ENCODE data around the gene FBXO46. TPM values are rescaled to one million over a fixed set of nuclear protein-coding genes. Genes with fewer than 3 reads are reported as not detected.
"Not testable (repeated sequence)": the region's sequence is repeated elsewhere in the genome, so short reads cannot be mapped to it uniquely, and the experiment has no call there.

Gene FBXO46
- total RNA-seq, 2 experiments from 2014 or later, result 32.6 to 33.9 TPM

DNA sequence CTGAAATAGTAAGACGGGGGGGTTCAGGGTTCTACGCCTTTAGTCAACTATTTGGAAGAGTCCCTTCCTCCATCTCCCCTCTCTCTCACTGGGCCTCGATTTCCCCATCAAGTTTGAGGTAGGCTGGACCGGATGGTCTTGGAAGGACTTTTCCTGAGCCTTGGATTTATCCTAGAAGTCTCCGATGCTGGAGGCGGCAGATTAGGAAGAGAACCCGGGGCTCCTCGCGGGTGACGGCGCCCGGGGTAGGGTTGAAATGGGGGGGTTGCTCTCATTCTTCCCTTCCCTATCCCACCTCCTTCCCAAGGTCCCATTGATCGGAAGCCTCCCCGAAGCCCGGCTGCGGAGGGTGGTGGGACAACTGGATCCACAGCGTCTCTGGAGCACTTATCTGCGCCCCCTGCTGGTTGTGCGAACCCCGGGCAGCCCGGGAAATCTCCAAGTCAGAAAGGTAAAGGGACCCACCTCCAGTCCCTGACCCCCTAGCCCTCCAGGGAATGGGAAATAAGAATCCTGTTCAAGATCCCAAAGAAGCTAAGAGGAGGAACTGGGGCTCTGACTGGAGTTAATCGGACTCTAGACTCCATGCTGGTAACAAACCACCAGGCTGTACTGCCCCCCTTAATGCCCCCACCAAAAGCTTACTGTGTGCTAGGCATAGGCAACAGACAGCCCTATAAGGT lies 37.4 kb downstream of the FBXO46 start:
- Mint-ChIP-seq H3K27me3 (ENCODE audit: low read depth) (no peaks in the 10 kb centered on the region), H3K4me3 (peak overlapping the region; percentile 91), H3K27ac (peak overlapping the region; percentile 95), H3K36me3 (ENCODE audit: low read depth) (peaks cover 31% of the 10 kb centered on the region), H3K4me1 (ENCODE audit: low read depth) (peaks cover 20% of the 10 kb centered on the region), H3K9me3 (ENCODE audit: insufficient read depth) (no peaks in the 10 kb centered on the region)
- ChIA-PET POLR2A (interaction anchor here (0.7 to 2.1 kb wide), 7 partner anchors 10 to 271 kb away, joined by 3 to 11 read pairs (median 4); no protein-coding TSS in a partner anchor), CTCF (interaction anchor here (0.7 to 6.7 kb wide), 45 partner anchors 9 to 1095 kb away, joined by 3 to 116 read pairs (median 5); partner anchors contain the start of genes DMWD, FBXO46, FOXA3 and GIPR)
- ATAC-seq, result no peak
- DNase-seq, result peak; percentile 84

DNA sequence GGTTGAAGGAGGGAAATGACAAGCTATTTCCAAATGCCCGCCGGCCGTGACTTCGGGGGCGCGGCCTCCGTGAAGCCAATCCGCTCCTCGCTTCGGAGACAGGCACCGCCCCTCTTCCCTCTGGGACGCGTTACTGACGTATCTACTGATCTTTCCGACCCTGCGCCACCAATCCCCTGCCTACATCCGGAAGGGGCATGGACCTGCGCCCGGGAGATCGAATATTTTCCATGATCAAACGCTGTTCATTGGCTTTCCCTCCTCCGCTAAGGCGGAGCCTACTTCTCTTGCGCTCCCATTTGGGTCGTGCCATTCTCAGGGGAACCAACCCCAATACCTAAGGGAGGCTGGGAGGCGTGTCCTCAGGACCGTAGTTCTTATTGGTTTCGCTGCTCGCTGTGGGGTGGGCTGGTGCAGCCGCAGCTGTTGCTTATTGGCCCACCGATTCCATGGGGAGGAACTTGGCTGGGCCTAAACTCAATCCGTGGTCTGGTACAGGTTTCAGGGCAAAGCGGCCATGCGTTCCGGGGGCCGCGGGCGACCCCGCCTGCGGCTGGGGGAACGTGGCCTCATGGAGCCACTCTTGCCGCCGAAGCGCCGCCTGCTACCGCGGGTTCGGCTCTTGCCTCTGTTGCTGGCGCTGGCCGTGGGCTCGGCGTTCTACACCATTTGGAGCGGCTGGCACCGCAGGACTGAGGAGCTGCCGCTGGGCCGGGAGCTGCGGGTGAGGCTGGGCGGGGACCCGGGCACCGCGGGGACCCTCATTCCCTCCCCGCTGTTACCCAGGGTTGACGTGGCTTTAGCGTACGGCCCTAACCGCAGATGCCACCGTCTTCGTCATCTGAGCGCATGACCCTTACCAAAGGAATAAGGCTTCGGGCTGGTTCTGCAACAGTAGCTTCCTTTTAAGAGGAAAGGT lies 38.2 kb downstream of the FBXO46 start, which contains the start of gene QPCTL:
Gene QPCTL, plus strand, starts transcription at position 480 of the 919 bp plus-strand sequence. Its CDS starts 38 bp downstream, at position 518.
- H3K27ac Mint-ChIP-seq, result peak within 1 kb of the TSS; percentile 95
- ChIA-PET CTCF (interaction anchor here (0.6 to 6.7 kb wide), 43 partner anchors 8 to 1096 kb away, joined by 3 to 116 read pairs (median 5); partner anchors contain the start of genes DMWD, FBXO46, FOXA3 and GIPR), POLR2A (interaction anchor here (0.5 to 2.1 kb wide), 16 partner anchors 11 to 1103 kb away, joined by 3 to 11 read pairs (median 4); partner anchors contain the start of genes FBXO46 and SIX5)
- H3K36me3 Mint-ChIP-seq (ENCODE audit: low read depth), result peaks cover 36% of the 10 kb centered on the region
- no peaks in the 10 kb centered on the region for H3K27me3 Mint-ChIP-seq (ENCODE audit: low read depth)
- ATAC-seq (peak; percentile 95), DNase-seq (peak; percentile 99)
- H3K9me3 Mint-ChIP-seq (ENCODE audit: insufficient read depth), result no peaks in the 10 kb centered on the region
- H3K4me3 Mint-ChIP-seq, result peak within 1 kb of the TSS; percentile 91
- peaks cover 20% of the 10 kb centered on the region for H3K4me1 Mint-ChIP-seq (ENCODE audit: low read depth)

DNA sequence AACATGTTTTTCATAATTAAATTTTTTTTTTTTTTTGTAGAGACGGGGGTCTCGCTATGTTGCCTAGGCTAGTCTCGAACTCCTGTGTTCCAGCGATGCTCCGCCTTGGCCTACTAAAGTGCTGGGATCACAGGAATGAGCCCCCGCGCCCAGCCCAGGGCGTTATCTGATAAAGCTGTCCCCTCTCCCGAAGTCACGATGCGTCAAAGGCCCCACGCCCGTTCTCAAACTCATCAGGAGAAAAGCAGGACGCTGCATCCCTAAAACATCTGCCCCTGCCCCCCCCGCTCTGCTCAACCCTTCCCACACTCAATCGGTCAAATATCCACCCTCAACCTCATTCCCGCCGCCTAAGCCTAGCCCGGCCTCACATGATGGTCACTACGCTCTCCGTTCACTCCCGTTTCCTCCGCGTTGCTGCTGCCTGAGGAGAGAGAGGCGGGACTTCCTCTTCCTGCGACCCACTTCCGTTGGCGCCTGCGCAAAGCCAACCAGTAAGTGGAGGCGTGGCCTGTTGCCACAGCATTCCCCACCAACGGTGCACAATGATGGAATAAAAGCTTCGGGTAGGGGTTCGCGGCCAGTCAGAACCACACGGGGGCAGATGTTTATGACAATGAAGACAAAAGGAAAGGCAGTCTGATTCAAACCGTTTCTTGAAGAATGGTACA lies 39.0 kb downstream of the FBXO46 start, which contains the start of gene SNRPD2:
Gene SNRPD2, minus strand, starts transcription at position 438 of the 671 bp plus-strand sequence. Its CDS starts 65 bp downstream, at position 373.
- ATAC-seq (peak; percentile 52), DNase-seq (peak; percentile 95)
- CTCF ChIA-PET, result interaction anchor here (1.0 to 6.7 kb wide), 33 partner anchors 12 to 1097 kb away, joined by 3 to 116 read pairs (median 7); partner anchors contain the start of genes DMWD, FBXO46, FOXA3 and GIPR
- Mint-ChIP-seq H3K27me3 (ENCODE audit: low read depth) (no peaks in the 10 kb centered on the region), H3K36me3 (ENCODE audit: low read depth) (peaks cover 40% of the 10 kb centered on the region), H3K4me3 (peak within 1 kb of the TSS; percentile 91), H3K9me3 (ENCODE audit: insufficient read depth) (no peaks in the 10 kb centered on the region), H3K4me1 (ENCODE audit: low read depth) (peaks cover 21% of the 10 kb centered on the region), H3K27ac (peak within 1 kb of the TSS; percentile 95)
- POLR2A ChIA-PET, result interaction anchor here (0.5 to 2.1 kb wide), 17 partner anchors 8 to 1104 kb away, joined by 3 to 11 read pairs (median 4); partner anchors contain the start of genes FBXO46 and SIX5

DNA sequence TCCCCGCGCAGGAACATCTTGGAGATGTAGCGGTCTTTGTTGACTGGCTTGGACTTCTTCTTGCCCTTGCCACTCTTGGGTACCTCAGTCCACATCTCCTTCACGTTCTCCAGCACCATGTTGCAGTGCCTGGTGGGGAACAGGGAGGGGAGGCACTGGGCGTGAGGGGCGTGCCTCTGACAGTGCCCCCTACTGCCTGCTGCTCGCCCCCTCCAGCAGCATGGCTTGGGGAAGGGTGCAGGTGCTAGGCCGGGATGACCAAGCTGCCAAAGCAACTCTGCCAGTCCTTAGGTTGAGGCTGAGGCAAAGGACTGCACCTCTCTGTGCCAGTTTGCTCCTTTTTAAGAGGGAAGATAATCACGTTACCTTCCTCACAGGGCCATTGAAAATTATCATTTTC lies 43.1 kb downstream of the FBXO46 start:
- ChIA-PET CTCF (no interaction called here), POLR2A (no interaction called here)
- Mint-ChIP-seq H3K27me3 (ENCODE audit: low read depth) (no peaks in the 10 kb centered on the region), H3K36me3 (ENCODE audit: low read depth) (peaks cover 47% of the 10 kb centered on the region), H3K4me1 (ENCODE audit: low read depth) (peaks cover 12% of the 10 kb centered on the region), H3K9me3 (ENCODE audit: insufficient read depth) (no peaks in the 10 kb centered on the region), H3K27ac (no peak overlapping the region), H3K4me3 (no peak overlapping the region)
- DNase-seq (no peak), ATAC-seq (no peak)

DNA sequence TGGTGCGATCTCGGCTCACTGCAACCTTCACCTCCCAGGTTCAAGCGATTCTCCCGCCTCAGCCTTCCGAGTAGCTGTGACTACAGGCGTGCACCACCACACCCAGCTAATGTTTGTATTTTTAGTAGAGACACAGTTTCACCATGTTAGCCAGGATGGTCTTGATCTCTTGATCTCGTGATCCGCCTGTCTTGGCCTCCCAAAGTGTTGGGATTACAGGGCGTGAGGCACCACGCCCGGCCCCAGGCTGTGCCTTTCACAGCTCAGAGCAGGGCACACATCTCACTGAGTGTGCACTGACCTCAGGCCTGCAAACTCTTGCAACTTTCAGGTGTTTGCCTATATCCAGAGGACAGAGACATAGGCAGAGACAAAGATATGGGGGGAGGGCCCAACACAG lies 45.7 kb downstream of the FBXO46 start:
- H3K9me3 Mint-ChIP-seq (ENCODE audit: insufficient read depth); POLR2A ChIA-PET; ATAC-seq; H3K27ac Mint-ChIP-seq; DNase-seq; H3K27me3 Mint-ChIP-seq (ENCODE audit: low read depth); H3K4me3 Mint-ChIP-seq: not testable (repeated sequence)
- Mint-ChIP-seq H3K36me3 (ENCODE audit: low read depth) (peaks cover 42% of the 10 kb centered on the region), H3K4me1 (ENCODE audit: low read depth) (peaks cover 15% of the 10 kb centered on the region)
- CTCF ChIA-PET, result interaction anchor here (1.4 to 1.9 kb wide), 2 partner anchors 8 to 9 kb away, joined by 5 to 6 read pairs; partner anchors contain the start of gene QPCTL

DNA sequence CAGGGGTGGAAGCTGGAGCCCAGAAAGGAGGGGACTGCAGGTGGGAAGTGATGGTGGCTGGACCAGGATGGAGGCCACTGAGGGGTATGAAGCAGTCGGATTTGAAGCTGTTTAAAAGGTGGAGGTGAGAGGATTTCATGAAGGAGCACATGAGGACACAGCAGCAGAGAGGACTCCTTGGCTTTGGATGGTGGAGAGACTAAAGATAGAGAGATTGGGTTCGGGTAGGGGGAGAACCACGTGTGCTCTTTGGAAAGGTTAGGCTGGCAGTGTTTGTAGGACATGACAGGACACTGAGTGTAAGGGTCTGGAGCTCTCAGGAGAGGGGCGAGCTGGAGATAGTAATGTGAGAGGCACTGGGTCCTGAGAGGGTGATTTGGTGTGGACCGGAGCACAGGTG lies 47.8 kb downstream of the FBXO46 start:
- Mint-ChIP-seq H3K9me3 (ENCODE audit: insufficient read depth) (no peaks in the 10 kb centered on the region), H3K36me3 (ENCODE audit: low read depth) (peaks cover 32% of the 10 kb centered on the region), H3K27me3 (ENCODE audit: low read depth) (no peaks in the 10 kb centered on the region), H3K4me1 (ENCODE audit: low read depth) (peaks cover 15% of the 10 kb centered on the region), H3K27ac (no peak overlapping the region), H3K4me3 (no peak overlapping the region)
- CTCF ChIA-PET, result interaction anchor here (0.7 to 8.8 kb wide), 3 partner anchors 9 to 92 kb away, joined by 3 to 116 read pairs (median 3); partner anchors contain the start of genes QPCTL and SNRPD2
- DNase-seq (no peak), ATAC-seq (no peak)
- POLR2A ChIA-PET, result interaction anchor here (0.6 kb wide), 1 partner anchor 8 kb away, joined by 3 read pairs; no protein-coding TSS in a partner anchor

DNA sequence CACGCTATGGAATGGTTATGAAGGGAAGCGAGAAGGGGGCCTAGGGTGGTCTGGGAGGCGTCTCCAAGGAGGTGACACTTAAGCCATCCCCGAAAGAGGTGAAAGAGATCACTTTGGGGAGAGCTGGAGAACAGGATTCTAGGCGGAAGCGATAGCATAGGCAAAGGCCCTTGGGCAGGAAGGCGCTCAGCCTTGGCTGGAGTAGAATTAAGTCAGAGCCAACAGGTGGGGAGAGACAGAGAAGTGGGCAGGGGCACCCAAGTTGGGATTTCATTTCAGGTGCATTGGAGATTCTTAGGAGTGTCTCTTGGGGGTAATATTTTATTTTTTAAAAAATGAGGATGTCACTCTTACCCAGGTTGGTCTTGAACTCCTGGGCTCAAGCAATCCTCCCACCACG lies 48.6 kb downstream of the FBXO46 start:
- H3K27ac Mint-ChIP-seq, result peak overlapping the region; percentile 57
- CTCF ChIA-PET, result interaction anchor here (1.1 to 8.8 kb wide), 9 partner anchors 10 to 65 kb away, joined by 3 to 116 read pairs (median 6); partner anchors contain the start of genes EML2, QPCTL and SNRPD2
- H3K4me3 Mint-ChIP-seq, result no peak overlapping the region

DNA sequence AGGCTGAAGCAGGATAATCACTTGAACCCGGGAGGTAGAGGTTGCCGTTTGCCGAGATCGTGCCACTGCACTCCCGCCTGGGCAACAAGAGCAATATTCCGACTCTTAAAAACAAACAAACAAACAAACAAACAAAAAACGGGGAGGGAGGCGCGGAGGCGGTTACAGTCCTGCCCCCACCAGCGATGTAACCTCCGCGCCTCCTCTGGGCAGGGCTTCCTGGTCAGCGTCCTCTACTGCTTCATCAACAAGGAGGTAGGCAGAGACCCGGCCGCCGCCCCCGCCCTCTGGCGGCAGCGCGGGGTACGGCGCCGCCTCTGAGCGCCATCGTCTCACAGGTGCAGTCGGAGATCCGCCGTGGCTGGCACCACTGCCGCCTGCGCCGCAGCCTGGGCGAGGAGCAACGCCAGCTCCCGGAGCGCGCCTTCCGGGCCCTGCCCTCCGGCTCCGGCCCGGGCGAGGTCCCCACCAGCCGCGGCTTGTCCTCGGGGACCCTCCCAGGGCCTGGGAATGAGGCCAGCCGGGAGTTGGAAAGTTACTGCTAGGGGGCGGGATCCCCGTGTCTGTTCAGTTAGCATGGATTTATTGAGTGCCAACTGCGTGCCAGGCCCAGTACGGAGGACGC lies 49.2 kb downstream of the FBXO46 start:
- ATAC-seq (peak; percentile 95), DNase-seq (peak; percentile 91)
- peaks cover 26% of the 10 kb centered on the region for H3K4me1 Mint-ChIP-seq (ENCODE audit: low read depth)
- H3K27ac Mint-ChIP-seq, result peak overlapping the region; percentile 64
- H3K4me3 Mint-ChIP-seq, result peak overlapping the region; percentile 64
- peaks cover 22% of the 10 kb centered on the region for H3K36me3 Mint-ChIP-seq (ENCODE audit: low read depth)
- POLR2A ChIA-PET, result interaction anchor here (1.1 to 1.2 kb wide), 2 partner anchors 10 to 36 kb away, joined by 5 to 7 read pairs; partner anchors contain the start of gene SNRPD2
- CTCF ChIA-PET, result interaction anchor here (0.6 to 8.8 kb wide), 17 partner anchors 10 to 203 kb away, joined by 3 to 116 read pairs (median 3); partner anchors contain the start of genes EML2, QPCTL, SIX5 and SNRPD2
- H3K9me3 Mint-ChIP-seq (ENCODE audit: insufficient read depth), result no peaks in the 10 kb centered on the region
- H3K27me3 Mint-ChIP-seq (ENCODE audit: low read depth), result no peaks in the 10 kb centered on the region

More for the DNA sequence above, 48.6 kb downstream of the FBXO46 start:
- ATAC-seq (no peak), DNase-seq (no peak)
- Mint-ChIP-seq H3K27me3 (ENCODE audit: low read depth) (no peaks in the 10 kb centered on the region), H3K4me1 (ENCODE audit: low read depth) (peaks cover 23% of the 10 kb centered on the region), H3K9me3 (ENCODE audit: insufficient read depth) (no peaks in the 10 kb centered on the region), H3K36me3 (ENCODE audit: low read depth) (peaks cover 25% of the 10 kb centered on the region)
- POLR2A ChIA-PET, result no interaction called here

DNA sequence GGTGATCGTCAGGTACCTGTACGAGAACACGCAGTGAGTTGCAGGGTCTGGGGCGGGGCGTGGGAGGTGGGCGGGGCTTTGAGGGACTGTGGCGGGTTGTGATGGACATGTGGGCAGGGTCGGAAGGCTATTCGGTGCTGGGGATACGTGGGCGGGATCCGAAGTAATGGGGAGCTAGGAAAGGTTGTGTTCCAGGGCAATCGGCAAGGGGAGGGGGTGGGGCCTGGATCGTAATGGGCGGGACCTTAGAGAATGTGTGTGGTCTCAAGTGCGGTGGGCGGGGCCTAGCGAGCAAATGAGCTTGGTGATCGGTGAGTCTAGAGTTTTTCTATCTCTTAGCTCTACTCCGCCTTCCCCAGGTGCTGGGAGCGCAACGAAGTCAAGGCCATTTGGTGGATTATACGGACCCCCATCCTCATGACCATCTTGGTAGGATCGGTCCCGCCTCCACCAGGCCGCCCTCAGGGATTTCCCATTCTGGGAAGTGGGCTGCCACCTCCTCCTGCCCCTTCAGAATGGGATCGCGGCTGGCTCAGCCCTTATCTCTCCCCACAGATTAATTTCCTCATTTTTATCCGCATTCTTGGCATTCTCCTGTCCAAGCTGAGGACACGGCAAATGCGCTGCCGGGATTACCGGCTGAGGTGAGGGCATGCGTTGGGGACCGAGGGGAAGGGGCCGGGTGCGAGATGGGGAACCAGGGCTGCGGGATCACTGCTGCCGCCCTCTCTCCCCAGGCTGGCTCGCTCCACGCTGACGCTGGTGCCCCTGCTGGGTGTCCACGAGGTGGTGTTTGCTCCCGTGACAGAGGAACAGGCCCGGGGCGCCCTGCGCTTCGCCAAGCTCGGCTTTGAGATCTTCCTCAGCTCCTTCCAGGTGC lies 53.1 kb downstream of the FBXO46 start:
- no peaks in the 10 kb centered on the region for H3K36me3 Mint-ChIP-seq (ENCODE audit: low read depth)
- no peak overlapping the region for H3K27ac Mint-ChIP-seq

More for the DNA sequence above, 53.1 kb downstream of the FBXO46 start:
- POLR2A ChIA-PET, result interaction anchor here (0.6 to 2.4 kb wide), 5 partner anchors 9 to 210 kb away, joined by 3 to 6 read pairs (median 4); partner anchors contain the start of genes FOSB, GIPR and QPCTL
- Mint-ChIP-seq H3K4me1 (ENCODE audit: low read depth) (peaks cover 29% of the 10 kb centered on the region), H3K27me3 (ENCODE audit: low read depth) (peaks cover 2% of the 10 kb centered on the region), H3K4me3 (peak overlapping the region; percentile 70), H3K9me3 (ENCODE audit: insufficient read depth) (no peaks in the 10 kb centered on the region)
- CTCF ChIA-PET, result interaction anchor here (0.7 to 8.8 kb wide), 9 partner anchors 8 to 238 kb away, joined by 3 to 116 read pairs (median 4); partner anchors contain the start of genes GIPR, QPCTL, SIX5 and SNRPD2
- peak; percentile 54 for ATAC-seq
- peak; percentile 87 for DNase-seq
